HG03139 (cell line): ENCODE data around the gene CIDEA.
A peak's percentile ranks its signal among the peaks of the same experiment; 100 is the strongest.

Source experiments
- ATAC-seq: cut with Tn5 transposase; IDR thresholded peaks from one replicate; pipeline ENCODE4 v1.9.1; 2021; ENCODE audit not compliant: unreplicated experiment

The CIDEA gene

DNA sequence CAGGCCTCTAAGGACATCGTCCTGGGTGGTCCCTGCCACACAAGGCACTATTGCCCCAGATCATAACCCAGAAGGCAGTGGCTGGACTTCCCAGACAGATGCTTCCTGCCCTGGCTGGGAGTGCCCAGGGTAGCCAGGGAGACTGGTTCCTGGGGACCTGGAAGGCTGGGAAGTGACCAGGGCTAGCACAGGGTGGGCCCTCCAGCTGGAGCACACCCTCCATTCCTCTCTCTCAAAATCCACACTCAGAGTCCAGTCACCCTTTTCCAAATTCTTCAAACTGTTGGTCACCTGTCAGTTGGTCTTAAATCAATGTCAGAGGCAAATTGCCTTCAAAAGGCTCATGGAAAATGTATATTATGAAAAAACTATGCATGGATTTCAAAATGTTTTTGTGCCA is 42.3 kb downstream of the CIDEA start:
- ATAC-seq: no peak

DNA sequence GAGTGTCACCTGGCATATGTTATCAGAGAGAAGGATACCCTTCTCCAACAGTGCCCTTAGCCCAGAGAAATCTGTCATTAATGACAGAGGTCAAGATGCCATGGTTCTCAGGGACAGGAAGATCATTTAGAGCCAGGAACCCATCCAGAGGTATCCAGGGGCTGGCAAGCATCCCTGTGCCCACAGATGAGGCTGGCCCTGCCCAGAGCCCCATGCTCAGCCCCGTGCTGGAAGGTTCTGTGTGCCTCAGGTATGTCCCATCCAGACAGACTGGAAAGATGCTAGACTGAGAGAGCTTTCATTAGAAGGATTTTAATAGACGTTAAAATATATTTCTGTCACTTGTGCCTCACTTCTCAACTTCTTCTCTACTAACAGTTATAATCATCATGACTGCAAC is 45.7 kb downstream of the CIDEA start:
- ATAC-seq: no peak

DNA sequence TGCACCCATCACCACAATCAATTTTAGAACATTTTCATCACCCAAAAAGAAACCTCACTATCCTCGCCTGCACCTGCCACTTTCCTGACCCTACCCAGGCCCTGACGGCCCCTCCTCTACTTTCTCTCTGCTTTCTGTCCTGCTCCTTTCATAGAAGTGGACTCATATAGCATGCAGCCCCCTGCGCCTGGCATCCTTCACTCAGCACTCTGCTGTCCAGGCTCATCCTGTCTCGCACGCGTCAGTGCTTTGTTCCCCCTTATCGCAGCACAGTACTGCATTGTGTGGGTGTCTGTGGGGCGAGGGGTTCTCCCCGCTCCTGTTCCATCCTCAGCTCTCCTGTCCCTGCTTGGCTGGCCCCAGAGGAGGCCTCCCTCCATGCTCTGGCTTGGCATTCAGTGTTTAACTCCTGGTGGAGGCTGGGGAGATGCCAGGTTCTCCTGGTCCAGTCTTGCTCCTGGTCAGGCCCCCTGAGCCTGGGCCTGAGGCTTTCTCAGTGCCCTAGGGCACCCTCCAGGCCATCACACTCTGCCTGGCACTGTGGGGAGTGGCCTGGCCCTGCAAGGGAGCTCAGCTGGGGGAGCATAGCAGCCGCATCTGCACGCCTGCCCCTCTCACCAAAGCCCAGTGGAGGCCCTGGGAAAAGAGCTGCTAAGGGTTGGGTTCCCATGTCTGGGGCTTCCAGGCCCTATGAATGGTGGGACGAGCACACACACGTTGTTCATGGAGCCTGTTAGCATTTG is 47.3 kb downstream of the CIDEA start:
- ATAC-seq: no peak

DNA sequence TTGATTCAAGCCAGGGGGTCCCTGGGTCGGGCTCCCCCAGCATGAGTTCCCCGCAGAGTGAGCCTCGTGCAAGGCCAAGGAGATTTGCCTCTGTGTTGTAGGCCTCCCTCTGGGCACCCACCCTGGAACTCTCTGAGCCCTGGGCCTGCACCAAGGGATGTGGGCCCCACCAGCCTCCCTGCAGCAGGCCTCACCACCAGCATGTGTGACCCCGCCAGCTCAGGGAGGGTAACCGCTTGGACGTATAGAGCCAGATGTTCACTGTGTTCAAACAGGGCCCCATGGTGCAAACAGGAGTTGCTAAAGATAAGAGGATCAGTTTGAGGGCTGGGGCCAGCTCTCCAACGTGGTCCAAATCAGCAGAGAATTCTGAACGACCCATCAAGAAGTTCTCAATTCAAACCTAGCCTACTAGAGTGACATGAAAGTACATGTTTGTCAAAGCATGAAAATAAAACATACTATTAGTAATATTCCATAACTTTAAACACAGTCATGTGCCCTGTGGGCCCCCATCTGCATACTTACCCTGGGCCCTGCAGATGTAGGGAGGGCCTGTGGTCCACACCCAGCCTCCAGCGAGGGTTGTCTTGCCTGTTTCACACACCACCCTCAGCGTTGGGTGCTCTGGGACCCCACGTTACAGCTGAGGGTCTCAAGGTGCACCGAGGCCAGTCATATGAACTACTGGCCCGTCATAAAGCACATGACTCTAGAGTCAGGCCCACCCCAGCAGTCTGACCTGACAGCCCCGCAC is 48.4 kb downstream of the CIDEA start:
- ATAC-seq: no peak

DNA sequence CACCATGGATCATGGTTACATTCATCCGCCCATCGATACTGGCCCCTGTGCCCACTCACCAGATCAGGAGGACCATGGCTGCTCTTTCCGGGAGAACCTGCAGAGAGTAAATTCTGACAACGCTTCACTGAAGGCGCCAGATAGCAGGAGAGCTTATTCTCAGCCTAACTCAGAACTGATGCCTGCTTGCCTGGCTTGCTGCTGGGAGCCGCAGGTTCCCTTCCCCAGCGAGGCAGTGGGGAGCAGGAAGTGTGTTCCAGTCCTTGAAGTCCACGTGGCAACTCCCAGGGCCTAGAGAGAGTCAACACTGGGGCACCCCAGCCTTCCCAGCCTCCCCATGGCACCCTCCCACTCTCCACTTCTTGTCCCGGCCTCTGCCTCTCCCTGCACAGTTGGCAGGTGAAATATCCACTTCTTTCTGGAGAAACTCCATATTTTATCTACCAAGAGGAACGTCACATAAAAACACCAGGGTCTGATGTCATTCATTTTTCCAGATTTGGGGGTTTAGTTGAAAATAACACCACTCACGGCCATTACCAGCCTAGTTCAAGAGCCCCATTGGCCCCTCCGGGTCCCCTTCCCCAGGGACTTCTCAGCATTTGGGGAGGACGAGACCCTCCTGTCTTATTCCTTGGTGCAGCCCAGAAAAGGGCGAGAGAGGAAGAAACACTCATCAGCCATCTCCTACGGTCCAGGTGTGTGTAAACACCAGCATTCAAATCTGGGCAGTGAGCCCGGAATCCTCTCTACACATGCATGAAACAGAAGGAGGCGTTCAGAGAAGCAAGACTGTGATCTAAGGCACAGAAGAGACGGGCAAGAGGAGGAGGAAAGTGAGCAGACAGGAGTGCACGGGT is 50.4 kb downstream of the CIDEA start:
- no peak for ATAC-seq

DNA sequence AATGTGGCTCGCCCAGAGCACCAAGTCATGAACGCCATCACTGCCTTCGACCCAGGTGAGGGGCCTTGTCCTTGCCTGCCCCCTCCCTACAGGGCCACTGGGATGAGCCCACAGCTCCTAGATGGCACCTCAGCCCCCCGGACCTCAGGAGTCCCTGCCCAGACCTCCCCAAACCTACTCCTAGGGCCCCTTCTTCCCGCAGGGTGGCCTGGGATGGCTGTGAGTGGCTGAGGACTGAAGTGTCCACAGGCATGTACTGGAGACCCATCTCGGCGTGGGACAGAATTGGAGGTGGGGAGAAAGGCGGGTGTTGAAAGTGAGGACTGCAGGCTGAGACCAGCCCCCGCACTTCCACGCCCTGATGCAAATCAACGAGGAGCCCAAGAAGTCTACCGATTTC is 51.0 kb downstream of the CIDEA start:
- no peak for ATAC-seq

DNA sequence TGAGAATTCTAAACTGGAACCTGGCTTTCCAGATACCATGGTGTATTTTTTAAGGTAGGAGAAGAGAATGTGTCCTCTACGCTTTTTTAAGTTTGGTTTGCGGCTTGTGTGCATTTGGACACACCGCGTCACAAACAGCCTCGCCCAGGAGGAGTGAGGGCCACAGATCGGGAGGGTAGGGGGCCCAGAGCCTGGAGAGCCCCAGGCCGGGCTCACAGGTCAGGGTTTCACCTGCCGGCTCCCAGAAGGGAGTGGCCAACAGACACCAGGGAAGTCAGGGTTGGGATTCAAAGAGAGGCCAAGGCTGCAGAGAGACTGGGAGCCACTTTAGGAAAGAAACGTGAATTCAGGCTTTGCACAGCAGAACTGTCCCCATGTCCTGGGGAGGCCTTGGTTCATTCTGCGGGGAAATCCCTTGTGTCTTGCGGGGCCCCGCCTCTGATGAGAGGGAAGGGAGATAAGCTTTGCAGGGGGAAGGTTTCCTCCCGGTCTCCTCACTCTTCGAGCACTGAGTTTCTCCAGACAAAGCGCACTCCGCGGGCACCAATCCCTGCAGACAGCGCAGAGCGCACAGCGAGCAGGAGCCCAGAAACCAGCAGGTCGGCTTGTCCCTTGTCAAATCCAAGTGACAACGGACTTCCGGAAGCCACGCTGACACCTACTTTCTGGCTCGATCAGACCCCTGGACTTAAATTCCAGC is 51.9 kb downstream of the CIDEA start:
- no peak for ATAC-seq

DNA sequence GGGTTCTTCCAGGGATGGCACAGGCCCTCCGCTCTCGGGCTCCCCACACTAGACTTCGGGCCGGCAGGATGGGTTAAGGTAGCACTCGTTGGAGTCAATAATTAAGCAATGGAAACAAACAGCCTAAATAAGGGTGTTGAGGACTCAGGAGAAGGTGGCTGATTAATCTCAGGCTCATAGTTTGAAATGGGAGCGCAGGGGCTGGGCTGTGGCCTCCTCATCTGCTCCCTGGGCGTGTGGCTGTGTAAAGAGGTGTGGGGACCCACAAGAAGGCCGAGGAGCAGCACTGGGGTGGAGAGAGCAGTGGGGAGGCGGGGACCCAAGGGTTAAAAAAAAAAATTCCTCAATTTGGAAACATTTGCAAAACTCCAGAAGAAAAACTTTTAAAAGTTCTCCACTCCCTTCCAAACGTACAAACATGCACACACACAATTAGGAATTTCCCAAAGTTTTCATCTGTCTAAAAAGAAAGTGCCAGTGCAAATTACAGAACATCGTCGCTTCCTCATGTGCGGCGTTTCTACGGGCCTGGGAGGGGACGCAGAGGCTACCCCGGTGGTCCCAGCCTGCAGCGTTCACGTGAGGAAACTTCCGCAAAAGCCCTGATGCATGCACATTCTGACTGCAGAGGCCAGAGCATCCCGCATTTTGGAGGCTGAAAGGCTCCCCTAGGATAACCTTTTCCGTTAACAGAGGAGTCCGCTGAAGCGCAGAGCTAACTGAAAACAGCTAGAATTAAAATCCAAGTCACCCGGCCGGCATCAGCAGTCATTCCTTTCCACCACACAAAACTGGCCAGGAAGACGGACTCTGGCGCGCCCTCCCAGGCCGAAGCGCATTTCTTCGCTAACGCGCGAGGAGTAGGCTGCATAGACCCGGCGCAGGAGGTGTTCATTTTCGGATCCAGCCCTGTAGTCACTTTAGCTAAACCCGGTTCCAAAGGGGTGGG is 52.9 kb downstream of the CIDEA start:
- ATAC-seq: no peak

DNA sequence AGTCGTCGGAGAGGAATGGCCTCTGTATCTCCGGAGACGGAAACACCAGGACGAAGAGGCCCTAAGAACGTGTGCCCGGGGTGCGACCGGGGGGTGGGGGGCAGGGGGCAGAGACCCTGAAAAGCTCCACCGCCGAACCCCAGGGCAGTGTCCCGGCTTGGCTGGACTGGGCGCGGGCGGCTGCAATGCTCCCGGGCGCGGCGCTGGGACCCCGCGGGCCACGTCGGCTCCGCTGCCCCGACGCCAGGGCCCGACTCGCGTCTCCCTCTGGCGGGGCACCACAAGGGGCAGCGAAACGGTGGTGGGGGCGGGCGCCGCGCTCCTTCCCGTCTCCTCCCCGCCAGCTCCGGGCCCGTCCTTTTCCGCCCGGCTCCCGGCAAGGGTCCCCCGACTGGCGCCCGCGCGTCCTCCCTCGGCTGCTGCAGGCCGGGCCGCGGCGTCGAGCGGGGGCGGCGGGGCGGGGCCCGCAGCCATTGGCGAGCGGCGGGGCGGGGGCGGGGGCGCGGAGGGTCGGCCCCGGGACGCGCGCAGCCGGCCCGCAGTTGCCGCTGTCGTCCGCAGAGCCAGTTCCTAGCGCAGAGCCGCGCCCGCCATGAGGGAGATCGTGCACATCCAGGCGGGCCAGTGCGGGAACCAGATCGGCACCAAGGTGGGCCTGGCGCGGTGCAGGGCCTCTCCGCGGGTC is 53.7 kb downstream of the CIDEA start, which contains the start of gene TUBB6:
Gene TUBB6, plus strand, starts transcription at position 541 of the 685 bp plus-strand sequence. Its CDS starts 52 bp downstream, at position 593.
- ATAC-seq: peak; percentile 55

DNA sequence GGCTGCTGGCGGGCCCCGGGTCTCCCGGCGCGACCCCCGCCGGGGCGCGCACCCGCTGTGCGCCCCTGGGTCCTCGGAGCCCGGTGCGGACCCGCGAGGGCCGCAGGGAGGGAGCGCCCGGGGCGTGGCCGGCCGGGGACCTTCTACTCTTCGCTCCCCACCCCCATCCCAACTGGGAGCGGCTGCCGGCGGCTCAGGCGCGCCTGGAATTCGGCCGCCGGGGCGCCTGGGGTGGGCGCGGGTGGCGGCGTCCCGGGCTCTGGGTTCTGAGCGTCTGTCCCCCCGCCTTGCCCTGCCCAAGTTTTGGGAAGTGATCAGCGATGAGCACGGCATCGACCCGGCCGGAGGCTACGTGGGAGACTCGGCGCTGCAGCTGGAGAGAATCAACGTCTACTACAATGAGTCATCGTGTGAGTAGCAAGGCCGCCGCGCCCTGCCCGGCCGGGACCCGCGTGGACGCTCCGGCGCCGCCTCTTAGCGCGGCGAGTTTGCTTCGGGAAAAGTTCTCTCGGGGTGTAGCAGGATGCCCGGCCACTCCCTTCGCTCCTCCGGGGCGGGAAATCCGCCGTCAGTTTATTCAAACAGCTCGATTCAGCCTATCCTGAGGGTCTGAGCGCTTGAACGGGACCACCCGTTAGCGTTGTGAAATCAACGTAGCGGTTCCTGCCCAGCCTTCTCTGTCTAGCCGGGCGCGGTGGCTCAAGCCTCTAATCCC is 54.4 kb downstream of the CIDEA start:
- ATAC-seq: peak; percentile 46

DNA sequence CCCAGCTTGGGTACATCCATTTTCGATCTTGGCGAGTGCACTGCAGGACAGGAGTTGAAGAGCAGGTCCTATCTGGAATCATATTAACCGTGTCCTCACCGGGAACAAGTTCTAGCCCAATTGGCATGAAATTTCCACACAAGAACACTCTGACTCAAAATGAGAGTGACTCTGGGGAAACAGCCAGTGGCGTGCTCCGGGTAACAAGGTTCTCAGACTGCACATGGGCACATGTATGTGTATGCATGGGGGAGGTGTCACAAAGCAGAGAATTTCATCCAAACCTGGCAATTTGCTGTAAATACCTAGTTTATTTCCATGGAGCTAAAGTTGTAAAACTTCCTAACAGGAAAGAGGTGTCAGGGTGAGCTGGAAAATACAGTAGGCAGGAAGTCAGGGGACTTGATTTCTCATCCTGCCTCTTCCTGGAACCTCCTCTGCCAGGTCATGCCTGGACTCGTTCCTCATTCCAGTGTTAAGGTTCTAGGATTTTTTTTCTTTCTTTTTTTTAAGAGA is 55.6 kb downstream of the CIDEA start:
- no peak for ATAC-seq

DNA sequence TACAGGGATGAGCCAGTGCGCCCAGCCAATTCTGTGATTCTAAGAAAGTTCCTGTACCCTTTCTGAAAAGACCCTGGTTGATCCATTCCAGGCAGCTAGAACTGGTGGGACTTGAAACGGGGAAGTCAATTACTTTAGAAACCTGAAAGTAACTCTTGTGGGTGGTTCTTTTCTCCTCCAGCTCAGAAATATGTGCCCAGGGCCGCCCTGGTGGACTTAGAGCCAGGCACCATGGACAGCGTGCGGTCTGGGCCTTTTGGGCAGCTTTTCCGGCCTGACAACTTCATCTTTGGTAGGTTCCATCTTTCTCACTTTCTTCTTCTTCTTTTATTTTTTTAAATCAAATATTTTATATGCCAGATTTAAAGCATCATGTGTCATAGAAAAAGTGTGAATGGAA is 56.6 kb downstream of the CIDEA start:
- no peak for ATAC-seq

DNA sequence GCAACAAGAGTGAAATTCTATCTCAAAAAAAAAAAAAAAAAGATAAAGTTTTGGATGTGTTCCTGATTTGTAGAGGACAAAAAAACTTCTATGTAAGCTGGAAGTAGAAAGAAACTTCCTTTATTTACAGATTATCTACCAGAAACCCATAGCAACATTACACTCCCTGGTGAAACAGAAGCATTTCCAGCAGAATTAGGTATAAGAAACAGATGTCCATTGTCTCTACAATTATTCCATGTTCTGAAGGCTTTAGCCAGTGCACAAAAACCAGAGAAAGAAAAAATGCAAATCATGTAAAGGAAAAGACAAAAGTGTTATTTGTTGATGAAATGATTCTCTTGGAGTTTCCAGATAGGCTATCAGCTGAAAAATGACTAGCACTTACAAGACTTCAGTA is 58.8 kb downstream of the CIDEA start:
- no peak for ATAC-seq

DNA sequence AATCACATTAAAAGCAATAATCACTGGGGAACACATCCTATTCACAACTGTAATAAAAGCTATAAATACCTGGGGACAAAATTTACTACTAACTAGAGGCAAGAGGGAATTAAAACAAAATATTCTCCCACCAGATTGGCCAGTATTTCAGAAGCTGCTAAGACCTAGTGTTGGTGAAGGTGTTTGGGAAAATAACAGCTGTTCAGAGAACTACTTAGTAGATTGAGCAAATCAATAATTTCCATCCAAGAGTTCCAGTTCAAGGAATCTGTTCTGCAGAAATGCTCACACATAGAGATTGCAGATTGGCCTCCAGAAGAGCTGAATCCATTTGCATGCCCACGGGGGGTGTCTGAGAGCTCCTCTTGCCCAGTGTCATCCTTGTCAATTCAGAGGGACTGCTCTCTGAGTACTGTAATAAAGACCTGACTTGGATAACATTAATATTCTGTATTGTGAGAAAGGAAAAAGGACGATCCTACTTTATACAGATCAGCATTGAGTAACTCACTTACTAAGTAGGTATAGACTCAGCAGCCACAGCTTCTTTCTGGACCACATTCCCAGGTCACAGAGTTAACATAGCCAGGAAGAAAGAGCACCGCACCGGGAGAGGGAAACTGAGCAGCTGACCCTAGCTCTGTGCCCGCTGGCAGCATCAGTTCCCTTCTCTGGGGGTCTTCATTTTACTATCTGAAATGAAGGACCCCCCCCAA is 59.5 kb downstream of the CIDEA start:
- no peak for ATAC-seq

DNA sequence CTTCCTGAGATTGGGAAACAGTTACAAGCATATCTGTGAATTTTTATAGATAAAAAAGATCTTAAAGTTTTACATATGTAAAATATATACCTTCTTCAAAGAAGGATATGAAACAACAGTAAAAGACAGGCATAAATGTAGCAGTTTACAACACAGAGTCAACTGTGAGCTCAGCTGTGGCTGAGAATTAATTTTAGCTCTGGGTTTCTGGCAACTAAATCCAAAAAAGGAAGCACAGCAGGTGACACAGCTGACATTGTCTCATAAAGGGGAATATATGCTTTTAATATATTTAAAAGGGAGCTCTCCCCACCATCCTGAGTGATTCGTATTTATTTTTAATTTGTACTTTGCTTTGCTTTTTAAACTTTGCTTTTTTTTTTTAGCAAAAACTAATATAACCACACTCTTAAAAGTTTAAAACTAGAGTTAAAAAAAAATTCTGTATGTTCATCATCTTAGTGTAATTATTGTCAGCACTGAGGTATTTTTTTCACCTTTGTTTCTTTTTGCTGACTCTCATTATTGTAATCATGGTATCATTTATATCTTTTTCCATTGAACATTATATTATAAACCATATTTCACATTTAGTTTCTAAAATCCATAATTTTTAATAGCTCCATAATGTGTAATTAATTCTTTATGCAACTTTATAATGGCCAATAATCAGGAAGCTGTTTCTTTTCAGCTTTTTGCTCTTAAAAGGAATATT is 60.6 kb downstream of the CIDEA start:
- no peak for ATAC-seq

DNA sequence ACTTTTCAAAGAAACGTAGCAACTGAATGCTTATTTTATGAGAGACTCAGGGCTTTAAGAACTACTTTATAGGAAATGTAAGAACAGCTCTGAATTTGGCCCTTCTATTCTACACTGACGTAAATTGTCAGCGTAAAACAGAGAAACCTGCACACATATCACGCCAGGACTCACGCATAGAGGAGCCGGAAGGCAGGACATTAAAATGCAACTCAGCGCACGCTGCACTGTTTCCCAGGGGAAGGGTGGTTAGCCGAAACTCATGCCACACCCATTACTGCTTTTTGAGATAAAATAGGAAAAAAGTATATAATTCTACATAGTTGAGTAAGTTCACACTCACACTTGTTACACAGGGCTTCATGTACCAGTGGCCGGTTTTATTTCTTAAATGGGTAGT is 61.3 kb downstream of the CIDEA start:
- ATAC-seq: no peak

DNA sequence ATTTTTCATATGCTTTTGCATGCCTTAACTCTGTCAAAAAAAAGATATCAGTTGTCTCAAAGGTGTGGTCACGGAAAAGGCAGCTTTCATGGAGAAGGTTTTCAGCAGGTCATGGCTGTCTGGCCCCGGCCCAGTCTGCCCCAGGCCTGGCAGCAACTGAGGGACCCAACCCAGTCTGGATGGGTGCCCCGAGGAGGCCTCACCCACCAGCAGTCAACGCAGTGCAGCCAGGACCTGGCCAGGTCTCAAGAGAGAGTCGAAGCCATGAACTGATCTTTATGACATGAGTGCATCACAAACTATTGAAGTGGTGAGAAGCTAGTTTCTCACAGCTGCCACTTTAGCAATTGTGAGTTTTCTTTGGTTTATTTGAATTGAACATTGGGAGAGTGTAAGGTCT is 61.8 kb downstream of the CIDEA start:
- ATAC-seq: no peak
